K562 (cell line): Measurements from ENCODE around the gene PNP. TPM values are rescaled to one million over a fixed set of nuclear protein-coding genes. Genes with fewer than 3 reads are reported as not detected.

Experiments used
- ATAC-seq: fragments of 200-7000 bp; cut with Tn5 transposase; 3 replicates; pipeline ENCODE4 v1.9.1; 2020; ENCODE audit warnings: moderate library complexity
- BruUV-seq: library from RNA; stranded (reverse); fragments of 400-500 nt; replicated peaks from 2 replicates; lab custom pipeline; 2021; lab: Mats Ljungman, UMichigan
- CTCF ChIA-PET: fragments of 300-600 bp; formaldehyde crosslinking; extraction: SDS; loops from one replicate; lab custom pipeline; 2021; ENCODE audit warnings: low intra/inter-chr PET ratio; lab: Yijun Ruan, JAX
- POLR2A ChIA-PET: fragments of 300-600, 350-650 bp; sonication (Branson Sonifier 250); formaldehyde crosslinking; extraction: SDS; loops from one replicate; lab custom pipeline; 2021; ENCODE audit warnings: antibody characterized with exemption, inconsistent platforms; lab: Yijun Ruan, JAX
- DNase-seq, 4 experiments: peaks; one replicate each; pipeline versions ENCODE4 v3.0.0 to v3.0.0-alpha.2; 2011 to 2018; ENCODE audit warnings: low spot score in 3 of 4, mixed read lengths in 3 of 4; ENCODE audit errors: extremely low read depth in 1 of 4
- FAIRE-seq: peaks from 2 replicates; lab custom pipeline; 2011; peaks lifted over from hg19 to GRCh38; lab: Jason Lieb, UNC
- H2AFZ ChIP-seq: 2 replicates; pipeline ENCODE4 v1.6.0; 2011; ENCODE audit warnings: low read depth, low read length, control low read depth, inconsistent platforms
- H3K27ac ChIP-seq: fragments of 200-600 bp; 3 replicates; pipeline ENCODE4 v1.8.0; 2011; ENCODE audit warnings: low read depth, mild to moderate bottlenecking, control low read depth, inconsistent platforms, low read length, moderate library complexity, mixed read lengths; ENCODE audit errors: extremely low read depth
- H3K27me3 ChIP-seq, 2 experiments: fragments of 300-600 bp in 1 of 2; 2 replicates in 1 of 2; 3 replicates in 1 of 2; pipeline versions ENCODE4 v1.6.0 to v1.8.0; 2011; ENCODE audit warnings: inconsistent platforms in 2 of 2, low read length in 2 of 2, mild to moderate bottlenecking in 1 of 2, mixed read lengths in 1 of 2, moderate library complexity in 1 of 2; ENCODE audit not compliant: control insufficient read depth in 2 of 2, insufficient read depth in 2 of 2
- H3K36me3 ChIP-seq: fragments of 300-600 bp; 3 replicates; pipeline ENCODE4 v1.8.0; 2011; ENCODE audit warnings: mild to moderate bottlenecking, low read length, inconsistent platforms; ENCODE audit not compliant: control insufficient read depth, insufficient read depth
- H3K4me1 ChIP-seq, 2 experiments: fragments of 200-600 bp in 1 of 2; replicated peaks in 1 of 2; 2 replicates in 1 of 2; 3 replicates in 1 of 2; pipeline versions ENCODE4 v1.5.1 to v1.8.0; 2011; ENCODE audit warnings: inconsistent platforms in 2 of 2, low read length in 2 of 2, mild to moderate bottlenecking in 1 of 2, mixed read lengths in 1 of 2, moderate library complexity in 1 of 2; ENCODE audit not compliant: control insufficient read depth in 2 of 2, insufficient read depth in 2 of 2
- H3K4me2 ChIP-seq: 2 replicates; pipeline ENCODE4 v1.6.1; 2011; ENCODE audit warnings: low read length, control low read depth, inconsistent platforms, mixed read lengths; ENCODE audit not compliant: insufficient read depth
- H3K4me3 ChIP-seq: fragments of 200-600 bp; sonication (generic), shearing (Covaris generic); 2 replicates; pipeline ENCODE4 v1.5.1; 2016; ENCODE audit warnings: control low read depth, inconsistent platforms
- H3K79me2 ChIP-seq: fragments of 200-600 bp; 3 replicates; pipeline ENCODE4 v1.8.0; 2011; ENCODE audit warnings: low read length, inconsistent platforms; ENCODE audit not compliant: control insufficient read depth, insufficient read depth
- H3K9ac ChIP-seq, 2 experiments: 2 replicates each; pipeline versions ENCODE4 v1.6.0 to v1.6.1; 2011; ENCODE audit warnings: low read depth in 2 of 2, low read length in 2 of 2, control low read depth in 1 of 2, inconsistent platforms in 1 of 2, mild to moderate bottlenecking in 1 of 2, mixed read lengths in 1 of 2; ENCODE audit not compliant: insufficient read depth in 1 of 2
- H3K9me1 ChIP-seq: one replicate; pipeline ENCODE4 v1.6.0; 2011; ENCODE audit warnings: inconsistent platforms, mild to moderate bottlenecking, low read length, moderate library complexity; ENCODE audit not compliant: control insufficient read depth, insufficient read depth
- H3K9me3 ChIP-seq: replicated peaks from 2 replicates; pipeline ENCODE4 v1.5.1; 2011; ENCODE audit warnings: low read depth, low read length, inconsistent platforms; ENCODE audit not compliant: control insufficient read depth, insufficient read depth
- H4K20me1 ChIP-seq: replicated peaks from 2 replicates; pipeline ENCODE4 v1.6.1; 2011; ENCODE audit warnings: low read length, inconsistent platforms, mixed read lengths; ENCODE audit not compliant: control insufficient read depth, insufficient read depth
- ARNT ChIP-seq, 2 experiments: fragments of 450-650 bp; IDR thresholded peaks; 2 replicates each; pipeline ENCODE4 v1.6.1; 2016; ENCODE audit warnings: mild to moderate bottlenecking in 1 of 2
- FOXO4 ChIP-seq: fragments of 450-650 bp; formaldehyde crosslinking; IDR thresholded peaks from 2 replicates; pipeline ENCODE4 v1.4.0; 2020; ENCODE audit warnings: mild to moderate bottlenecking, moderate library complexity
- ZNF197 ChIP-seq: fragments of 200-800 bp; sonication (Bioruptor generic); IDR thresholded peaks from 2 replicates; pipeline ENCODE4 v1.6.1; 2016; ENCODE audit warnings: low read depth, missing genetic modification characterization, missing compliant biosample characterization
- ZNF431 ChIP-seq: sonication (generic); formaldehyde crosslinking; IDR thresholded peaks from 2 replicates; pipeline ENCODE4 v1.8.0; 2022; ENCODE audit warnings: mild to moderate bottlenecking, missing genetic modification reagents
- ZNF609 ChIP-seq: sonication (generic); formaldehyde crosslinking; IDR thresholded peaks from 2 replicates; pipeline ENCODE4 v1.8.1; 2023; ENCODE audit warnings: missing genetic modification reagents, mild to moderate bottlenecking, borderline replicate concordance
- WGBS: fragments of 100-300 bp; shearing (Covaris generic); methylation state at CpG from one replicate; pipeline ENCODE4 v1.1.6; 2016; ENCODE audit warnings: low coverage, mixed read lengths; ENCODE audit not compliant: insufficient coverage; ENCODE audit errors: missing lambda C conversion rate; 5-methylcytosine and 5-hydroxymethylcytosine counted together
- in situ Hi-C: fragments of 300-500 bp; cut with MboI; formaldehyde crosslinking; loops from 4 replicates; pipeline ENCODE4 v1.15.0; 2018; ENCODE audit warnings: inconsistent platforms, mixed read lengths
- intact Hi-C: fragments of 100-400 bp; cut with micrococcal nuclease; formaldehyde crosslinking; loops from 2 replicates; pipeline ENCODE4 v1.14.2; 2022
- polyA plus RNA-seq, 8 experiments: library from polyadenylated mRNA; depleted of rRNA in 4 of 8; stranded (reverse) in 5 of 8; unstranded in 3 of 8; fragments of >200 nt; fragmentation: Nextera tagmentation in 2 of 8; fragmentation: Illumina TruSeq in 1 of 8; extraction: Ambion mirVana in 2 of 8; extraction: Trizol in 1 of 8; gene quantifications; 2 replicates each; pipeline versions ENCODE4 v1.2.1 to v1.2.3, GENCODE V29; 2011 to 2014; ENCODE audit warnings: inconsistent platforms in 1 of 8, missing spikeins in 1 of 8
- total RNA-seq, 7 experiments: library from RNA; depleted of rRNA in 6 of 7; stranded (reverse); fragments of >200 nt in 6 of 7; fragmentation: Illumina TruSeq in 2 of 7; extraction: Trizol in 2 of 7; gene quantifications; 2 replicates each; pipeline versions ENCODE4 v1.2.1 to v1.2.3, GENCODE V29; 2011 to 2021; ENCODE audit warnings: low replicate concordance in 1 of 7
- TF ChIP-seq, protein P1 (sequence below), 3 experiments: IDR thresholded peaks in 2 of 3; conservative IDR thresholded peaks in 1 of 3; 2 replicates each; pipeline ENCODE4 v1.5.1; 2011 to 2012; ENCODE audit warnings: low read length in 3 of 3, mild to moderate bottlenecking in 3 of 3, control low read depth in 2 of 3, improper control_type of control experiment in 1 of 3, inconsistent platforms in 1 of 3, low read depth in 1 of 3, mixed read lengths in 1 of 3, moderate library complexity in 1 of 3; ENCODE audit not compliant: insufficient read depth in 2 of 3
- TF ChIP-seq, protein P2 (sequence below): sonication (generic); formaldehyde crosslinking; IDR thresholded peaks from 2 replicates; pipeline ENCODE4 v1.8.0; 2022; ENCODE audit warnings: mild to moderate bottlenecking, missing genetic modification reagents

Gene PNP
- total and polyA plus RNA-seq, 9 of the 15 experiments (the other 6 are each of a cell fraction or from before 2014, with no cell fraction given): 92.5 to 288 (median 137) TPM

- TF ChIP-seq ZNF609 (CRISPR knock-in tag): no peak
- TF ChIP-seq, all 486 proteins: peak for 0
Observed at GRCh38 chr14:20438664-20439063, 30.5 kb upstream of the PNP start (continued).

- H3K4me2 ChIP-seq: no peak overlapping the region
- in situ Hi-C loops (no loop called here), intact Hi-C loops (no loop called here)
- POLR2A ChIA-PET: interaction anchor here (1.3 to 2.1 kb wide), 3 partner anchors 10 to 18 kb away, joined by 3 to 10 read pairs (median 3); partner anchors contain the start of genes APEX1 and OSGEP
- H3K79me2 ChIP-seq: no peaks in the 10 kb centered on the region
- peaks cover 0 to 6% of the 10 kb centered on the region in 2 experiments; a peak in 3 of 5 replicates for H3K4me1 ChIP-seq
- no peak for DNase-seq
- H3K4me3 ChIP-seq: no peak overlapping the region
- no peak overlapping the region for H2AFZ ChIP-seq
- no peak overlapping the region for H3K9ac ChIP-seq
- BruUV-seq: no TSS peak
- H3K9me1 ChIP-seq: no peaks in the 10 kb centered on the region
- 0 out of 3 replicates have a peak, but pooled peaks cover 2% of the 10 kb centered on the region for H3K36me3 ChIP-seq
- no peak for FAIRE-seq
- no peak for TF ChIP-seq ZNF197 (CRISPR knock-in tag)
- TF ChIP-seq, protein P1, sequence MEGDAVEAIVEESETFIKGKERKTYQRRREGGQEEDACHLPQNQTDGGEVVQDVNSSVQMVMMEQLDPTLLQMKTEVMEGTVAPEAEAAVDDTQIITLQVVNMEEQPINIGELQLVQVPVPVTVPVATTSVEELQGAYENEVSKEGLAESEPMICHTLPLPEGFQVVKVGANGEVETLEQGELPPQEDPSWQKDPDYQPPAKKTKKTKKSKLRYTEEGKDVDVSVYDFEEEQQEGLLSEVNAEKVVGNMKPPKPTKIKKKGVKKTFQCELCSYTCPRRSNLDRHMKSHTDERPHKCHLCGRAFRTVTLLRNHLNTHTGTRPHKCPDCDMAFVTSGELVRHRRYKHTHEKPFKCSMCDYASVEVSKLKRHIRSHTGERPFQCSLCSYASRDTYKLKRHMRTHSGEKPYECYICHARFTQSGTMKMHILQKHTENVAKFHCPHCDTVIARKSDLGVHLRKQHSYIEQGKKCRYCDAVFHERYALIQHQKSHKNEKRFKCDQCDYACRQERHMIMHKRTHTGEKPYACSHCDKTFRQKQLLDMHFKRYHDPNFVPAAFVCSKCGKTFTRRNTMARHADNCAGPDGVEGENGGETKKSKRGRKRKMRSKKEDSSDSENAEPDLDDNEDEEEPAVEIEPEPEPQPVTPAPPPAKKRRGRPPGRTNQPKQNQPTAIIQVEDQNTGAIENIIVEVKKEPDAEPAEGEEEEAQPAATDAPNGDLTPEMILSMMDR (IDR thresholded peaks at IDR 0.05 in 2 of 3, conservative IDR thresholded peaks at IDR 0.05 in 1 of 3; ENCODE audit: insufficient read depth in 2 of 3, low read depth in 1 of 3, low read length in 3 of 3): no peak
- TF ChIP-seq, protein P2, sequence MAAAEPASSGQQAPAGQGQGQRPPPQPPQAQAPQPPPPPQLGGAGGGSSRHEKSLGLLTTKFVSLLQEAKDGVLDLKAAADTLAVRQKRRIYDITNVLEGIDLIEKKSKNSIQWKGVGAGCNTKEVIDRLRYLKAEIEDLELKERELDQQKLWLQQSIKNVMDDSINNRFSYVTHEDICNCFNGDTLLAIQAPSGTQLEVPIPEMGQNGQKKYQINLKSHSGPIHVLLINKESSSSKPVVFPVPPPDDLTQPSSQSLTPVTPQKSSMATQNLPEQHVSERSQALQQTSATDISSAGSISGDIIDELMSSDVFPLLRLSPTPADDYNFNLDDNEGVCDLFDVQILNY: no peak
- no peak for TF ChIP-seq FOXO4
- no peak for TF ChIP-seq ZNF431 (CRISPR knock-in tag)
- no peak for TF ChIP-seq ARNT (IDR thresholded peaks at IDR 0.05)
- TF ChIP-seq, all 486 proteins: peak for 0
- no peaks in the 10 kb centered on the region for H3K9me3 ChIP-seq
- no peaks in the 10 kb centered on the region for H4K20me1 ChIP-seq
- no peak overlapping the region for H3K27ac ChIP-seq
- no peaks in the 10 kb centered on the region for H3K27me3 ChIP-seq
- CTCF ChIA-PET: no interaction called here
- 64% methylated on average over 4 of the region's 5 CpGs for WGBS
- ATAC-seq: no peak
Observed at GRCh38 chr14:20440465-20440864, 28.7 kb upstream of the PNP start.
